Liver (tissue), 9 donors: ENCODE measurements around the gene CXCL1. TPM values are rescaled to one million over a fixed set of nuclear protein-coding genes. Genes with fewer than 3 reads are reported as not detected.

Source experiments
- DNase-seq: peaks from one replicate; pipeline ENCODE4 v3.0.0-alpha.2; 2017; ENCODE audit warnings: low spot score
- H3K27ac ChIP-seq, 2 donors: one replicate each; pipeline ENCODE4 v1.7.0; 2013; ENCODE audit warnings: inconsistent platforms in 2 of 2, low read length in 2 of 2, control low read depth in 1 of 2, low read depth in 1 of 2, mild to moderate bottlenecking in 1 of 2
- H3K27me3 ChIP-seq, 4 donors: one replicate each; pipeline versions ENCODE4 v1.6.1 to v1.7.0; 2013; ENCODE audit warnings: low read length in 3 of 4, inconsistent platforms in 1 of 4, mild to moderate bottlenecking in 1 of 4, moderate library complexity in 1 of 4; ENCODE audit not compliant: control insufficient read depth in 4 of 4, insufficient read depth in 4 of 4
- H3K36me3 ChIP-seq, 4 donors: one replicate each; pipeline versions ENCODE4 v1.6.1 to v1.7.0; 2013; ENCODE audit warnings: low read length in 3 of 4, mild to moderate bottlenecking in 3 of 4, low read depth in 1 of 4, moderate library complexity in 1 of 4; ENCODE audit not compliant: control insufficient read depth in 4 of 4, insufficient read depth in 3 of 4
- H3K4me1 ChIP-seq, 4 donors: one replicate each; pipeline versions ENCODE4 v1.6.1 to v1.7.0; 2013; ENCODE audit warnings: low read length in 3 of 4, mild to moderate bottlenecking in 3 of 4, moderate library complexity in 1 of 4; ENCODE audit not compliant: control insufficient read depth in 4 of 4, insufficient read depth in 4 of 4
- H3K4me3 ChIP-seq, 3 donors: one replicate each; pipeline versions ENCODE4 v1.6.1 to v1.7.0; 2013; ENCODE audit warnings: low read length in 3 of 3, control low read depth in 1 of 3, low read depth in 1 of 3, mild to moderate bottlenecking in 1 of 3
- H3K9ac ChIP-seq, 2 donors: one replicate each; pipeline ENCODE4 v1.7.0; 2013; ENCODE audit warnings: low read length in 2 of 2, mild to moderate bottlenecking in 2 of 2, moderate library complexity in 2 of 2, control low read depth in 1 of 2, low read depth in 1 of 2
- H3K9me3 ChIP-seq, 4 donors: one replicate each; pipeline versions ENCODE4 v1.6.1 to v1.7.0; 2013; ENCODE audit warnings: low read length in 3 of 4; ENCODE audit not compliant: control insufficient read depth in 4 of 4
- EGR1 ChIP-seq, 2 donors: IDR thresholded peaks; 2 replicates each; pipeline ENCODE4 v1.6.1; 2016 to 2018; ENCODE audit warnings: antibody characterized with exemption in 2 of 2, low read depth in 2 of 2
- FOXA2 ChIP-seq: IDR thresholded peaks from 2 replicates; pipeline ENCODE4 v1.6.1; 2016; ENCODE audit warnings: antibody characterized with exemption
- GABPA ChIP-seq, 2 donors: IDR thresholded peaks in 1 of 2; conservative IDR thresholded peaks in 1 of 2; 2 replicates each; pipeline ENCODE4 v1.6.1; 2016; ENCODE audit warnings: antibody characterized with exemption in 2 of 2, mild to moderate bottlenecking in 1 of 2, moderate library complexity in 1 of 2
- HNF4A ChIP-seq, 2 donors: conservative IDR thresholded peaks; 2 replicates each; pipeline ENCODE4 v1.6.1; 2016; ENCODE audit warnings: antibody characterized with exemption in 2 of 2, mild to moderate bottlenecking in 2 of 2
- HNF4G ChIP-seq: IDR thresholded peaks from 2 replicates; pipeline ENCODE4 v1.6.1; 2016; ENCODE audit warnings: antibody characterized with exemption
- JUND ChIP-seq, 2 donors: IDR thresholded peaks; 2 replicates each; pipeline ENCODE4 v1.6.1; 2016; ENCODE audit warnings: antibody characterized with exemption in 2 of 2
- RAD21 ChIP-seq, 2 donors: IDR thresholded peaks; 2 replicates each; pipeline ENCODE4 v1.6.1; 2016; ENCODE audit warnings: antibody characterized with exemption in 2 of 2, mild to moderate bottlenecking in 2 of 2
- RXRA ChIP-seq, 2 donors: IDR thresholded peaks; 2 replicates each; pipeline ENCODE4 v1.6.1; 2017 to 2018; ENCODE audit warnings: antibody characterized with exemption in 2 of 2, mild to moderate bottlenecking in 1 of 2
- TAF1 ChIP-seq: conservative IDR thresholded peaks from 2 replicates; pipeline ENCODE4 v1.6.1; 2016; ENCODE audit warnings: antibody characterized with exemption, mild to moderate bottlenecking
- YY1 ChIP-seq: IDR thresholded peaks from 2 replicates; pipeline ENCODE4 v1.6.1; 2016; ENCODE audit warnings: antibody characterized with exemption, mild to moderate bottlenecking
- WGBS: extraction: QIAGEN DNeasy Blood & Tissue Kit; methylation state at CpG from one replicate; pipeline ENCODE4 v1.1.7; 2013; 5-methylcytosine and 5-hydroxymethylcytosine counted together
- polyA plus RNA-seq, 2 donors: library from polyadenylated mRNA; stranded (reverse) in 1 of 2; unstranded in 1 of 2; fragments of 200-250 nt in 1 of 2; fragments of >200 nt in 1 of 2; fragmentation: Nextera tagmentation in 1 of 2; extraction: Ambion mirVana in 1 of 2; gene quantifications; one replicate each; pipeline versions ENCODE4 v1.2.1 to v1.2.3, GENCODE V29; 2013 to 2015
- total RNA-seq, 2 donors: library from RNA; depleted of rRNA; stranded (reverse); fragments of >200 nt; gene quantifications; one replicate each; pipeline ENCODE4 v1.2.3, GENCODE V29; 2014
- TF ChIP-seq, protein P1 (sequence below): IDR thresholded peaks from 2 replicates; pipeline ENCODE4 v1.6.1; 2016; ENCODE audit warnings: antibody characterized with exemption
- TF ChIP-seq, protein P2 (sequence below): IDR thresholded peaks from 2 replicates; pipeline ENCODE4 v1.6.1; 2016; ENCODE audit warnings: antibody characterized with exemption, mild to moderate bottlenecking
- TF ChIP-seq, protein P3 (sequence below): IDR thresholded peaks from 2 replicates; pipeline ENCODE4 v1.6.1; 2016; ENCODE audit warnings: antibody characterized with exemption
- donor health status: healthy.
- donor health status: healthy.
- donor health status: healthy.
- donor health status: healthy.
- donor health status: healthy.

CXCL1 gene
- total and polyA plus RNA-seq, 4 donors = 0.97 to 4.2 (median 2.8) TPM; not detected in 1

DNA sequence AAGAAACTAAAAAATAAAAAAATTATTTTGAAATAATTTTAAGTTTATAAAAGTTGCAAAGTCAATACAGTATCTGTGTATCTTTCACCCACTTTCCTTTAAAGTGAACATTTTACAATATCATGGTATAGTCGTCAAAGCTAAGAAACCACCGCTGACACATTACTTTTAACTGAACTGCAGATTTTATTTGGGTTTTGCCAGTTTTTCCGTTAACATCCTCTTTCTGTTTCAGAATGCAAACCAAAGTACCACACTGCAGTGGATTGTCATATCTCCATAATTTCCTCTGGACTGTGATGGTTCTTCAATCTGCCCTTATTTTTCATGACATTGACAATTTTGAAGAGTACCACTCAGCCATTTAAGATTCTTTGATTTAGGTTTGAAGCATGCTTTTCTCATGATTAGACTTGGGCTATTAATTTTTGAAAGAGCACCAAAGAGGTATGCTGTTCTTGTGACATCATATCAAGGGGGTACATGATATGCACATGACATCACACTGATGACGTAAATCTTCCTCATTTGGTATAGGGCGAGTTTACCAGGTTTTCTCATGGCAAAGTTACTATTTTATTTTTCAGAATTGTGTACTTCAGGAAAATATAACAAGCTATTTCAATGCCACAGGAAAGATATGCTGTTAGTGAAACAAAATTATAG, 3.6 kb upstream of the CXCL1 start:
- Histone ChIP-seq H3K9me3 (no peaks in the 10 kb centered on the region), H3K27me3 (peaks cover 0 to 4% (median 0%) of the 10 kb centered on the region in 4 donors), H3K36me3 (no peaks in the 10 kb centered on the region), H3K9ac (no peak overlapping the region), H3K4me1 (peaks cover 0 to 13% (median 4%) of the 10 kb centered on the region in 4 donors), H3K4me3 (no peak overlapping the region), H3K27ac (no peak overlapping the region)
- no peak for DNase-seq
- WGBS = 78% methylated on average over 5 of the region's 5 CpGs
- TF ChIP-seq TAF1 = no peak
- TF ChIP-seq RAD21 (IDR thresholded peaks at IDR 0.05) = no peak
- TF ChIP-seq FOXA2 = no peak
- TF ChIP-seq RXRA (IDR thresholded peaks at IDR 0.05) = no peak
- TF ChIP-seq HNF4A (conservative IDR thresholded peaks at IDR 0.05) = no peak
- TF ChIP-seq HNF4G = no peak
- TF ChIP-seq JUND (IDR thresholded peaks at IDR 0.05) = no peak
- TF ChIP-seq, protein P1, sequence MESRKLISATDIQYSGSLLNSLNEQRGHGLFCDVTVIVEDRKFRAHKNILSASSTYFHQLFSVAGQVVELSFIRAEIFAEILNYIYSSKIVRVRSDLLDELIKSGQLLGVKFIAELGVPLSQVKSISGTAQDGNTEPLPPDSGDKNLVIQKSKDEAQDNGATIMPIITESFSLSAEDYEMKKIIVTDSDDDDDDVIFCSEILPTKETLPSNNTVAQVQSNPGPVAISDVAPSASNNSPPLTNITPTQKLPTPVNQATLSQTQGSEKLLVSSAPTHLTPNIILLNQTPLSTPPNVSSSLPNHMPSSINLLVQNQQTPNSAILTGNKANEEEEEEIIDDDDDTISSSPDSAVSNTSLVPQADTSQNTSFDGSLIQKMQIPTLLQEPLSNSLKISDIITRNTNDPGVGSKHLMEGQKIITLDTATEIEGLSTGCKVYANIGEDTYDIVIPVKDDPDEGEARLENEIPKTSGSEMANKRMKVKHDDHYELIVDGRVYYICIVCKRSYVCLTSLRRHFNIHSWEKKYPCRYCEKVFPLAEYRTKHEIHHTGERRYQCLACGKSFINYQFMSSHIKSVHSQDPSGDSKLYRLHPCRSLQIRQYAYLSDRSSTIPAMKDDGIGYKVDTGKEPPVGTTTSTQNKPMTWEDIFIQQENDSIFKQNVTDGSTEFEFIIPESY = no peak
- no peak for TF ChIP-seq YY1

DNA sequence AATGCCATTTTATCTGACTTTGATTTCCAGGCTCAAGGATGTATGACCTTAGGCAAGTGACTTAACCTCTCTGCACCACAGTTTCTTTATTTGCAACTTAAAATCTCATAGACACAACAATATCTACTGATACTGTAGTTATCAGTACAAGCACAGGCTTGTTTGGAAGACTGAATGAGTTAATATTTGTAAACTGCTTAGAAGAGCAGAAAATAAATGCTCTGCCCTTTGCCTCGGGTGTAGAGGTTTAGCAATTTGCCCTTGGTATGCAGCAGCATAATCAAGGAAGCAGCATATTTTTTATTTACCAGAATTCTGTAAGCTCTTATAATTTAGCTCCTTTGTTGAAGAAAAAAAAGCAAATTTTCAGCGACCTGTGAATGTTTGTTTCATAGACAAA, 2.9 kb upstream of the CXCL1 start:
- no peak for DNase-seq
- WGBS = 14% methylated on average over 2 of the region's 2 CpGs
- no peak for TF ChIP-seq GABPA (IDR thresholded peaks at IDR 0.05 in 1 of 2, conservative IDR thresholded peaks at IDR 0.05 in 1 of 2)
- TF ChIP-seq, protein P2, sequence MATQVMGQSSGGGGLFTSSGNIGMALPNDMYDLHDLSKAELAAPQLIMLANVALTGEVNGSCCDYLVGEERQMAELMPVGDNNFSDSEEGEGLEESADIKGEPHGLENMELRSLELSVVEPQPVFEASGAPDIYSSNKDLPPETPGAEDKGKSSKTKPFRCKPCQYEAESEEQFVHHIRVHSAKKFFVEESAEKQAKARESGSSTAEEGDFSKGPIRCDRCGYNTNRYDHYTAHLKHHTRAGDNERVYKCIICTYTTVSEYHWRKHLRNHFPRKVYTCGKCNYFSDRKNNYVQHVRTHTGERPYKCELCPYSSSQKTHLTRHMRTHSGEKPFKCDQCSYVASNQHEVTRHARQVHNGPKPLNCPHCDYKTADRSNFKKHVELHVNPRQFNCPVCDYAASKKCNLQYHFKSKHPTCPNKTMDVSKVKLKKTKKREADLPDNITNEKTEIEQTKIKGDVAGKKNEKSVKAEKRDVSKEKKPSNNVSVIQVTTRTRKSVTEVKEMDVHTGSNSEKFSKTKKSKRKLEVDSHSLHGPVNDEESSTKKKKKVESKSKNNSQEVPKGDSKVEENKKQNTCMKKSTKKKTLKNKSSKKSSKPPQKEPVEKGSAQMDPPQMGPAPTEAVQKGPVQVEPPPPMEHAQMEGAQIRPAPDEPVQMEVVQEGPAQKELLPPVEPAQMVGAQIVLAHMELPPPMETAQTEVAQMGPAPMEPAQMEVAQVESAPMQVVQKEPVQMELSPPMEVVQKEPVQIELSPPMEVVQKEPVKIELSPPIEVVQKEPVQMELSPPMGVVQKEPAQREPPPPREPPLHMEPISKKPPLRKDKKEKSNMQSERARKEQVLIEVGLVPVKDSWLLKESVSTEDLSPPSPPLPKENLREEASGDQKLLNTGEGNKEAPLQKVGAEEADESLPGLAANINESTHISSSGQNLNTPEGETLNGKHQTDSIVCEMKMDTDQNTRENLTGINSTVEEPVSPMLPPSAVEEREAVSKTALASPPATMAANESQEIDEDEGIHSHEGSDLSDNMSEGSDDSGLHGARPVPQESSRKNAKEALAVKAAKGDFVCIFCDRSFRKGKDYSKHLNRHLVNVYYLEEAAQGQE = no peak
- no peak for TF ChIP-seq YY1
- TF ChIP-seq, protein P1 = no peak
- no peak for TF ChIP-seq EGR1 (IDR thresholded peaks at IDR 0.05; ENCODE audit: low read depth in 2 of 2)
- TF ChIP-seq HNF4G = no peak
- TF ChIP-seq, protein P3, sequence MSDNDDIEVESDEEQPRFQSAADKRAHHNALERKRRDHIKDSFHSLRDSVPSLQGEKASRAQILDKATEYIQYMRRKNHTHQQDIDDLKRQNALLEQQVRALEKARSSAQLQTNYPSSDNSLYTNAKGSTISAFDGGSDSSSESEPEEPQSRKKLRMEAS = no peak
- no peak for TF ChIP-seq TAF1
- peaks cover 0 to 13% (median 4%) of the 10 kb centered on the region in 4 donors for H3K4me1 ChIP-seq
- H3K9me3 ChIP-seq = no peaks in the 10 kb centered on the region
- H3K36me3 ChIP-seq = no peaks in the 10 kb centered on the region
- H3K9ac ChIP-seq = no peak overlapping the region
- no peak overlapping the region for H3K4me3 ChIP-seq
- H3K27me3 ChIP-seq = peaks cover 0 to 4% (median 0%) of the 10 kb centered on the region in 4 donors
- H3K27ac ChIP-seq = no peak overlapping the region
